ENCODE results near the gene DIAPH2.

DNA sequence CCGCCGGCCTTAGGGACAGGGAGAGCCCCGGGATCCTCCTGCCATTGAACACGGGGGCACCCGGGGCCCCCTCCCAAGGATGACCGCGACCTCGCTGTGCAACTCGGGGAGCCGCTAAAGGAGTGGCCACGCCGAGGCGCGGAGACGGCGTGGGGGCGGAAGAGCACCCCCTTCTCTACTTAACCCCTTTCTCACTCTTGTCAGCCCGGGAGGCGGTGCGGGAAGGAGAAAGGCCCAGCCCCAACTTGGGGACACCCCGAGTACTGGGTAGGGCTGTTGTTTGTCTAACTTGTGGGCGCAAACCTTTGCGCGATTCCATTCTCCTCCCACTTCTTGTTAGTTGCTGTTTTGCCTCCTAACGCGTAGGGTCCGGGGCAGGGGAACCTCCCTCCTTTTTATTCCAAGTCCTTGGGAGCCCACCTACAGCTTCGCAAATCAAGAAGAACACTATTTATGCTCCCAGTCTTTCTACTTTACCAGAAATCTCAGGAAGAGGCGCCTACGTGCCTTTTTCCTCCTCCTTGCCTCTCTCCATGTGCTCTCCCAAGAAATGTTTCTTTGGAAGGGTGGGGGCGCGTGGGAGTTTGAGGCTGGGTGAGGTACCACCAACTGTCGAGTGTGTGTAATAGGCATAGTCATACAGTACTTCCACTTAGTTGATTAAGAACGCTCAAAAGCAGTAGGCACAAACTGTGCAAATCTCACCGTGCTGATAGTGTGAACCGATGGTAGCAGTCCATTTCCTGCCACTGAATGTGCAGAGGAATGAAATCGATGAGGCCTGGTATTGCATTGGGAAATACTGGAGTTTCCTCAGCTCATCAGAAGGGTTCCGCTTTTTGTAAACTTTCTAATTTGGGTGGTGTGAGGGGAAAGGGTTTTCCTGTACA, 813 bp downstream of the DIAPH2 start:
- TF ChIP-seq, protein P1, sequence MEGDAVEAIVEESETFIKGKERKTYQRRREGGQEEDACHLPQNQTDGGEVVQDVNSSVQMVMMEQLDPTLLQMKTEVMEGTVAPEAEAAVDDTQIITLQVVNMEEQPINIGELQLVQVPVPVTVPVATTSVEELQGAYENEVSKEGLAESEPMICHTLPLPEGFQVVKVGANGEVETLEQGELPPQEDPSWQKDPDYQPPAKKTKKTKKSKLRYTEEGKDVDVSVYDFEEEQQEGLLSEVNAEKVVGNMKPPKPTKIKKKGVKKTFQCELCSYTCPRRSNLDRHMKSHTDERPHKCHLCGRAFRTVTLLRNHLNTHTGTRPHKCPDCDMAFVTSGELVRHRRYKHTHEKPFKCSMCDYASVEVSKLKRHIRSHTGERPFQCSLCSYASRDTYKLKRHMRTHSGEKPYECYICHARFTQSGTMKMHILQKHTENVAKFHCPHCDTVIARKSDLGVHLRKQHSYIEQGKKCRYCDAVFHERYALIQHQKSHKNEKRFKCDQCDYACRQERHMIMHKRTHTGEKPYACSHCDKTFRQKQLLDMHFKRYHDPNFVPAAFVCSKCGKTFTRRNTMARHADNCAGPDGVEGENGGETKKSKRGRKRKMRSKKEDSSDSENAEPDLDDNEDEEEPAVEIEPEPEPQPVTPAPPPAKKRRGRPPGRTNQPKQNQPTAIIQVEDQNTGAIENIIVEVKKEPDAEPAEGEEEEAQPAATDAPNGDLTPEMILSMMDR (conservative IDR thresholded peaks at IDR 0.05; ENCODE audit: low read length) = no peak
- TF ChIP-seq EZH2phosphoT487 (IDR thresholded peaks at IDR 0.05; ENCODE audit: borderline replicate concordance) = no peak
